ENCODE results near the gene PRAMEF5.
"Not testable (repeated sequence)": the region's sequence is repeated elsewhere in the genome, so short reads cannot be mapped to it uniquely, and the experiment has no call there.

PRAMEF5 gene

GRCh38 chr1:13237572-13237971, 16.4 kb upstream of the PRAMEF5 start:
- H4K20me1 ChIP-seq; H3K4me2 ChIP-seq; H3K9me3 ChIP-seq (replicated peaks in 1 of 11); H3K27me3 ChIP-seq; H3K4me1 ChIP-seq; H3K9ac ChIP-seq; H3K36me3 ChIP-seq; H3K4me3 ChIP-seq; H3K27ac ChIP-seq: not testable (repeated sequence)

DNA sequence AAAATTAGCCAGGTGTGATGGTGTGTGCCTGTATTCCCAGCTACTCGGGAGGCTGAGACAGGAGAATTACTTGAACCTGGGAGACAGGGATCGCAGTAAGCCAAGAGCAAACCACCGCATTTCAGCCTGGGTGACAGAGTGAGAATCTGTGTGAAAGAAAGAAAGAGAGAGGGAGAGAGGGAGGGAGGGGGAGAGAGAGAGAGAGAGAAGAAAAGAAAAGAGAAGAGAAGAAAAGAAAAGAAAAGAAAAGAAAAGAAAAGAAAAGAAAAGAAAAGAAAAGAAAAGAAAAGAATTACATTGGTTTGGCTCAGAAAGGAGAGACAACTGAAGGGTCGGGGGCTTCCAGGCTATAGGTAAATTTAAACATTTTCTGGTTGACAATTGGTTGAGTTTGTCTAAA, 14.4 kb upstream of the PRAMEF5 start:
- H3K4me1 ChIP-seq; H3K9me3 ChIP-seq (replicated peaks in 1 of 11); H4K20me1 ChIP-seq; H3K27ac ChIP-seq; H3K4me2 ChIP-seq; H3K4me3 ChIP-seq; H3K9ac ChIP-seq; H3K36me3 ChIP-seq; H3K27me3 ChIP-seq: not testable (repeated sequence)

GRCh38 chr1:13243536-13244263, 10.3 kb upstream of the PRAMEF5 start:
- H3K36me3 ChIP-seq; H3K27me3 ChIP-seq; H3K27ac ChIP-seq; H4K20me1 ChIP-seq; H3K4me1 ChIP-seq; H3K4me3 ChIP-seq; H3K9me3 ChIP-seq (replicated peaks in 1 of 11); H3K4me2 ChIP-seq; H3K9ac ChIP-seq: not testable (repeated sequence)

- H3K4me2 ChIP-seq; H3K27me3 ChIP-seq; H3K4me1 ChIP-seq; H3K36me3 ChIP-seq; H3K27ac ChIP-seq; H4K20me1 ChIP-seq; H3K4me3 ChIP-seq; H3K9me3 ChIP-seq (replicated peaks in 1 of 11); H3K9ac ChIP-seq: not testable (repeated sequence)
These were observed 8.0 kb upstream of the PRAMEF5 start for GRCh38 chr1:13245841-13246553.

DNA sequence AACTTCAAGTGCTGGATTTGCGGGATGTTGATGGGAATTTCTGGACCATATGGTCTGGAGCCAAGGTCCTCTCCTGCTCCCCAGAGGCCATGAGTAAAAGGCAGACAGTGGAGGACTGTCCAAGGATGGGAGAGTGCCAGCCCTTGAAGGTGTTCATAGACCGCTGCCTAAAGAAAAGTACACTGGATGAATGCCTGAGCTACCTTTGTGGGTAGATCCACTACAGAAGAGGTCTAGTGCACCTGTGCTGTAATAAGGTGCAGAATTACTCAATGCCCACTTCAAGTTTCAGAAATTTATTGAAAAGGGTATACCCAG, 7.5 kb upstream of the PRAMEF5 start:
- H3K27ac ChIP-seq; H4K20me1 ChIP-seq; H3K4me2 ChIP-seq; H3K4me1 ChIP-seq; H3K36me3 ChIP-seq; H3K27me3 ChIP-seq; H3K4me3 ChIP-seq; H3K9ac ChIP-seq; H3K9me3 ChIP-seq (replicated peaks in 1 of 11): not testable (repeated sequence)

DNA sequence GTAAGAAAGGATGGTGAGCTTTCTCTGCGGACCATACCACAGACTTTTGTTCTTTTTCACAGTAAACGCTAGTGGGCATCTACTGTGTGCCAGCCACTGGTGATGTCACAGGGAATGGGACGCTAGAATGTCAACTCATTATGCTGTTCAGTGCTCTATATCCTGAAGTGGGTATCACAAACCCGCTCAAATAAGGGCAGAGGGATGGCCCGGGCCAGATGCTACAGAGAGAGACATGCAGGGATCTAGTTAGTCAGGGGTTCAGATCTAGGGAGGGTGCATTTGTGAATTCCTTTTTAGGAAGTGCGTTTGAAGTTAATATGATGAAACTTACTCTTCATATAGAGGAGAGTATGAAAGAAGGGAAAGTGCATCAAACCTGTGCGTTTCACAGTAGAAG, 6.9 kb upstream of the PRAMEF5 start:
- H3K27ac ChIP-seq; H3K27me3 ChIP-seq; H3K9me3 ChIP-seq (replicated peaks in 1 of 11); H3K4me2 ChIP-seq; H3K4me3 ChIP-seq; H4K20me1 ChIP-seq; H3K9ac ChIP-seq; H3K4me1 ChIP-seq; H3K36me3 ChIP-seq: not testable (repeated sequence)

DNA sequence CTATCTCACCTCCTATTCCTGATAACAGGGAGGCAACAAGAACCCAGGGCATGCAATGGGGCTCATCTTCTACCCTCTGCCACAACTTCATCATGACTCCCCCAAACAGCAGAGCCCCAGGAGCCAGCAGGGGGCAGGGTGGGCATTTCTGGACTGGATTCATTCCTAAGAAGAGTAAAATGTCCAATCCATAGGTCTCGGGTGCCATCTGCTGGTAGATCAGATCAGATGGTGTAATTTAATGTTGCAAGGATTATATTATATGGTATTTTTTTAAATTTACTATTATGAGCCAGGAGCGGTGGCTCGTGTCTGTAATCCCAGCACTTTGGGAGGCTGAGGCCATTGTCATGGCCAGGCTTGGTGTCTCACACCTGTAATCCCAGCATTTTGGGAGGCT, 11.1 kb downstream of the PRAMEF5 start:
- H3K9ac ChIP-seq; H3K27me3 ChIP-seq; H3K9me3 ChIP-seq (replicated peaks in 1 of 11); H3K36me3 ChIP-seq; H3K27ac ChIP-seq; H3K4me3 ChIP-seq; H4K20me1 ChIP-seq; H3K4me1 ChIP-seq; H3K4me2 ChIP-seq: not testable (repeated sequence)

GRCh38 chr1:13277016-13277415, 23.0 kb downstream of the PRAMEF5 start:
- not testable (repeated sequence) for H3K4me3 ChIP-seq; H3K9ac ChIP-seq; H3K9me3 ChIP-seq (replicated peaks in 1 of 11); H3K36me3 ChIP-seq; H3K4me1 ChIP-seq; H3K4me2 ChIP-seq; H4K20me1 ChIP-seq; H3K27me3 ChIP-seq; H3K27ac ChIP-seq

- H3K27me3 ChIP-seq; H3K4me2 ChIP-seq; H3K9ac ChIP-seq; H3K4me1 ChIP-seq; H3K27ac ChIP-seq; H3K4me3 ChIP-seq; H4K20me1 ChIP-seq; H3K36me3 ChIP-seq; H3K9me3 ChIP-seq (replicated peaks in 1 of 11): not testable (repeated sequence)
These were observed 25.6 kb downstream of the PRAMEF5 start for GRCh38 chr1:13279617-13280016.

- H4K20me1 ChIP-seq, H3K27me3 ChIP-seq, H3K27ac ChIP-seq: not testable (repeated sequence)
These were observed 31.0 kb downstream of the PRAMEF5 start, which contains the start of gene PRAMEF8 for GRCh38 chr1:13285037-13285436. TSS of gene PRAMEF8 (minus strand) at chr1:13285137. CDS start at chr1:13284091, 1,046 bp downstream.

DNA sequence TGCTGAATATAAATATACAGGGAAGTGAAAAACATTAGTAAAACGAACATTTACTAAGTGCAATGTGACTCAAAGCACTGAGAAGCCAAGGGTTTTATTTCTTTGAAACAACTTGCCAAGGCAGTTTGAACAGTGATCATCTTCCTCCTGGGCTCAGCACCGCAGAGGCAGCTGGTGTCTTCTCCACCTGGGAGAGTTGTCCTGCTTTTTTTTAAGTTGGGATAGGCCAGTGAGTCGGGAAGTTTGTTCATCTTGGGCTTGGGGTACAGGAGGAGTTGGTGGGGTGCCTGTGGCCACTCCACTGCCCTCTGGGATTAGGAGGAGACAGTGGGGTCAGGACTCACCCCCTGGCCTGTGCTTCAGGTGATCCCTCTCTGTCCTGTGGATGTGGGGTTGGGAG, 35.0 kb downstream of the PRAMEF5 start:
- H3K4me2 ChIP-seq; H3K36me3 ChIP-seq; H3K9ac ChIP-seq; H3K9me3 ChIP-seq (replicated peaks in 1 of 11); H4K20me1 ChIP-seq; H3K4me3 ChIP-seq; H3K27ac ChIP-seq; H3K27me3 ChIP-seq; H3K4me1 ChIP-seq: not testable (repeated sequence)

More at GRCh38 chr1:13285037-13285436, 31.0 kb downstream of the PRAMEF5 start, which contains the start of gene PRAMEF8:
- H3K36me3 ChIP-seq; H3K9ac ChIP-seq; H3K4me1 ChIP-seq; H3K4me2 ChIP-seq; H3K9me3 ChIP-seq (replicated peaks in 1 of 11); H3K4me3 ChIP-seq: not testable (repeated sequence)

DNA sequence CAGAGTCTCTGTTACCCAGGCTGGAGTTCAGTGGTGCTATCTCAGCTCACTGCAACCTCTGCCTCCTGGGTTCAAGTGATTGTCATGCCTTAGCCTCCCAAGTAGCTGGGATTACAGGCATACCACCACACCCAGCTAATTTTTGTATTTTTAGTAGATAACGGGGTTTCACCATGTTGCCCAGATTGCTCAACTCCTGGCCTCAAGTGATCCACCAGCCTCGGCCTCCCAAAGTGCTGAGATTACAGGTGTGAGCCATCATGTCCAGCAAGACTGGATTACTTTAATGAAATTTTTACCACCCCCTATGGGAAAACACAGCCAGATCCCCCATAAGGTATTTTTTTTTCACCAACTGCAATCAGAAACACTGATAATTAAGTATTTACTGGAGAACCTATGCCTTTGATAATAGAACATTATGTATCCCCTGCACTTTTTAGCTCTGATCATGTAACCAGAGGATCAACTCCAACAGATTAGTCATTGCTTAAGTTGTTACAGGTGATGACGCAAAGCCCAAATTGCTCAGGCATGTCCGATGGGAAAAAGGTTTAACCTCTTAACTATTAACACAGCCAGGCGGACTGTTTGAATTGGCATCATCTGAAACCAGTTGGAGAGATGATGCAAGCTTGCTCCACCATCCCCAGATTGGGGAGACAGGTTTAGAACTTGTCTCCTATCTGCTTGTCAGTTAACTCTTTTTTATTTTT, 43.4 kb downstream of the PRAMEF5 start:
- not testable (repeated sequence) for H3K9ac ChIP-seq; H3K27me3 ChIP-seq; H3K36me3 ChIP-seq; H3K4me1 ChIP-seq; H3K4me2 ChIP-seq; H3K4me3 ChIP-seq; H3K9me3 ChIP-seq (replicated peaks in 1 of 11); H3K27ac ChIP-seq; H4K20me1 ChIP-seq

GRCh38 chr1:13298699-13299098, 44.7 kb downstream of the PRAMEF5 start:
- H3K4me2 ChIP-seq; H3K27ac ChIP-seq; H3K27me3 ChIP-seq; H3K9ac ChIP-seq; H3K4me1 ChIP-seq; H3K9me3 ChIP-seq (replicated peaks in 1 of 11); H3K4me3 ChIP-seq; H3K36me3 ChIP-seq; H4K20me1 ChIP-seq: not testable (repeated sequence)

DNA sequence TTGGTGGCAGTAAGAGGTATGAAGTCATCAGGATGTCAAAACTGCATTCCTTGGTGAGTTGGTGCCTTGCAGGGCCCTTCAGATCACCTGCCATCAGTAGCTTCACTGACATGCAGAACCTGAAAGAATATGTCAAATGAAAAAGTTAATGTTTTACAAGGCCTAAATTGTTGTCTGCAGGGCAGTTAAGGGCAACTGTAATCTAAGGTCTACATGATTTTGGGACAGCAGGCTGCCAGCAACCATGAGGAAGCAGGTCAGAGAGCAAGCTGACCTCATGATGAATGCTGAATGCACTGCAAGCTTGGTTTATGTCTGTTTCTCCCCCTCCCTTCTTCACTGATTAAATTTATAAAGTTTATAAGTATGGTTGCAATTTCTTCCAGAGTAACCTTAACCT, 48.2 kb downstream of the PRAMEF5 start:
- H3K36me3 ChIP-seq; H3K27ac ChIP-seq; H3K9me3 ChIP-seq (replicated peaks in 1 of 11); H3K4me2 ChIP-seq; H3K9ac ChIP-seq; H3K27me3 ChIP-seq; H3K4me1 ChIP-seq; H4K20me1 ChIP-seq; H3K4me3 ChIP-seq: not testable (repeated sequence)

Data from BLaER1 treated with 17β-estradiol and CSF1 and Interleukin-3, amounts not matched to agents 10 nM and 100 nM (cell line).